ENCODE results near the gene NAALADL2. TPM values are rescaled to one million over a fixed set of nuclear protein-coding genes. Genes with fewer than 3 reads are reported as not detected.
A peak's percentile ranks its signal among the peaks of the same experiment; 100 is the strongest.

NAALADL2 gene
- total RNA-seq, 4 donors from 2014 or later: 3.8 to 20.3 (median 8.6) TPM

DNA sequence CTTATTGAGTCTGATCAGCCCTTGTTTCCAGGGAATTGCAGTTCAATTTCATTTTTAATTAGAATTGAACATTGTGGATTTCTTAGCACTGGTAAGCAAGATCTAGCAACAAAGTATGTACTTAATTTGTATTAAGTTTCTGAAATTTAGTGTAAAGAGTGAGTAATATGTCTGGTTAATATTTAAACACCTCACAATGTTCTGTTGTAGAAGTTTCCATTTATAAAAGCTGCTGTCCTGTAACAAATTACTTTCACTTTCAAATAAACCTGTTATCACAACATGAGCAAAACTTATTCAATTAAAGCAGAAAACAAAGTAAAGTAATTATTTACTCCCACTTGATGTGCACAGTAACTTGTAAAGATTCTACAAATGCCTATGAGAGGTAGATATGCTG lies 448.5 kb downstream of the NAALADL2 start:
- no peak for DNase-seq (ENCODE audit: extremely low spot score)
- Histone ChIP-seq H3K36me3 (no peaks in the 10 kb centered on the region), H3K9me3 (no peaks in the 10 kb centered on the region), H3K4me3 (peak overlapping the region in 2 of 4 donors; percentile 7 to 15), H3K27ac (replicated peaks in 1 of 4) (no peak overlapping the region), H3K27me3 (no peaks in the 10 kb centered on the region), H3K4me1 (peaks cover 0 to 6% (median 0%) of the 10 kb centered on the region in 4 donors)
- intact Hi-C loops (cut with DNase I): no loop called here
- TF ChIP-seq, protein P1, sequence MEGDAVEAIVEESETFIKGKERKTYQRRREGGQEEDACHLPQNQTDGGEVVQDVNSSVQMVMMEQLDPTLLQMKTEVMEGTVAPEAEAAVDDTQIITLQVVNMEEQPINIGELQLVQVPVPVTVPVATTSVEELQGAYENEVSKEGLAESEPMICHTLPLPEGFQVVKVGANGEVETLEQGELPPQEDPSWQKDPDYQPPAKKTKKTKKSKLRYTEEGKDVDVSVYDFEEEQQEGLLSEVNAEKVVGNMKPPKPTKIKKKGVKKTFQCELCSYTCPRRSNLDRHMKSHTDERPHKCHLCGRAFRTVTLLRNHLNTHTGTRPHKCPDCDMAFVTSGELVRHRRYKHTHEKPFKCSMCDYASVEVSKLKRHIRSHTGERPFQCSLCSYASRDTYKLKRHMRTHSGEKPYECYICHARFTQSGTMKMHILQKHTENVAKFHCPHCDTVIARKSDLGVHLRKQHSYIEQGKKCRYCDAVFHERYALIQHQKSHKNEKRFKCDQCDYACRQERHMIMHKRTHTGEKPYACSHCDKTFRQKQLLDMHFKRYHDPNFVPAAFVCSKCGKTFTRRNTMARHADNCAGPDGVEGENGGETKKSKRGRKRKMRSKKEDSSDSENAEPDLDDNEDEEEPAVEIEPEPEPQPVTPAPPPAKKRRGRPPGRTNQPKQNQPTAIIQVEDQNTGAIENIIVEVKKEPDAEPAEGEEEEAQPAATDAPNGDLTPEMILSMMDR (IDR thresholded peaks at IDR 0.05): no peak
- no peak for TF ChIP-seq EP300 (IDR thresholded peaks at IDR 0.05)
- TF ChIP-seq POLR2A (IDR thresholded peaks at IDR 0.05; ENCODE audit: low read depth): no peak
- TF ChIP-seq POLR2AphosphoS5 (IDR thresholded peaks at IDR 0.05): no peak

DNA sequence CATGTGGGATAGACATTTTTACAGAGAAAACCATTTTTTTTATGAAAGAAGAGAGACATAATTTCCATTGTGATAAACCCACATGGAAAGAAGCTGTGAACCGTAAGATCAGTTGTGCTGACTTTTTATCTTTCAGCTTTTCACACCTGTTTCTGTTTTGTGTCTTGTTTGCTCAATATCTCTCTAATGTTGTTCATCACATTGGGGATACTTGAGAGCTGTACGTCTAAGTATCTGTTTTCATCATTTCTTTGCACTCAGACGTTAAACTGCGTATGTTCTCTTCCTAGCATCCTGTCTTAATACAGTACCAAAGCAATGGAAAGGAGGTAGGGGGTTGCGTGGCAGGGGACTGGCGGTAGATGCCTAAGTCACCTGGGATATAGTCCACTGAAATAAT lies 449.0 kb downstream of the NAALADL2 start:
- WGBS: 91% methylated on average over 6 of the region's 6 CpGs
- Histone ChIP-seq H3K36me3 (no peaks in the 10 kb centered on the region), H3K9me3 (no peaks in the 10 kb centered on the region), H3K27ac (replicated peaks in 1 of 4) (no peak overlapping the region), H3K4me3 (peak overlapping the region in 2 of 4 donors; percentile 7 to 15), H3K27me3 (no peaks in the 10 kb centered on the region), H3K4me1 (peaks cover 0 to 6% (median 0%) of the 10 kb centered on the region in 4 donors)
- intact Hi-C loops (cut with DNase I): no loop called here
- no peak for TF ChIP-seq POLR2AphosphoS5 (IDR thresholded peaks at IDR 0.05)
- TF ChIP-seq, protein P1 (IDR thresholded peaks at IDR 0.05): no peak
- no peak for TF ChIP-seq EP300 (IDR thresholded peaks at IDR 0.05)
- TF ChIP-seq POLR2A (IDR thresholded peaks at IDR 0.05; ENCODE audit: low read depth): no peak
- DNase-seq (ENCODE audit: extremely low spot score): no peak

DNA sequence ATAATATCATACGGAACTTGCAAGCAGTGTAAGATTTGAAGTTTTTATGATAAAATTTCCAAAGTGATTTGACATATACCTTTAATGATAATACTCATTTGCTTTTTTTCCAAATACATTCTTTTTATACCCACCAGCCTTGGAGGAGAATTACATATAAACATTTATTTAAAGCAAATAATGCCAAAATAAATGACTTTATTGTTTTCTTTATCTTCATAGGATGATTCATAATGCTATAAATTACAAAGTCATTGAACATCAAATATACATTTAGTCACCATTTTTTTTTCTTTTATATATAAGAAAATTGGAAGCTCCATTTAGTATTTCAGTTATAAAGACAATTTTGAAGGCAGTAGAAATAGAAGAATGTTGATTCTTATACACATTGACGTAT lies 450.9 kb downstream of the NAALADL2 start:
- intact Hi-C loops (cut with DNase I): no loop called here
- 96% methylated on average over 2 of the region's 2 CpGs for WGBS
- TF ChIP-seq EP300 (IDR thresholded peaks at IDR 0.05): no peak
- TF ChIP-seq, protein P1 (IDR thresholded peaks at IDR 0.05): no peak
- no peak for TF ChIP-seq POLR2A (IDR thresholded peaks at IDR 0.05; ENCODE audit: low read depth)
- no peak for TF ChIP-seq POLR2AphosphoS5 (IDR thresholded peaks at IDR 0.05)
- Histone ChIP-seq H3K27me3 (no peaks in the 10 kb centered on the region), H3K27ac (replicated peaks in 1 of 4) (no peak overlapping the region), H3K36me3 (no peaks in the 10 kb centered on the region), H3K4me3 (no peak overlapping the region), H3K4me1 (peaks cover 0 to 6% (median 0%) of the 10 kb centered on the region in 4 donors), H3K9me3 (no peaks in the 10 kb centered on the region)
- DNase-seq (ENCODE audit: extremely low spot score): no peak

DNA sequence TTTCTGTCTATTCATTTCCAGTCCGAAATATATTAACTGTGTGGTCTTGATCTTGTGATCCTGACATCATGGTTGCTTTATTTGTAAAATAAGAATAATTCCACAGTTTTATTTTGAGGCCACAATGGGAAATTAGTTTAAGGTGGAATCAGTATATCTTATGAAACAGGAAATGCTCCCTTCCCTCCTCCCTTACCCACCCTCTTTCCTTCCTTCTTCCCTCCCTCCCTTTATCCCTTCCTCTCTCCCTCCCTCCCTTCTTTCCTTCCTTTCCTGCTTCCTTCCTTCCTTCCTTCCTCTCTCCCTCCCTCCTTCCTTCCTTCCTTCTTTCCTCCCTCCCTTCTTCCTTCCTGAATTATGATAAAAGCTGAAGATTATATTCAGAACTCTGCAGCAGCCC lies 452.3 kb downstream of the NAALADL2 start:
- TF ChIP-seq POLR2AphosphoS5 (IDR thresholded peaks at IDR 0.05): no peak
- no peak for TF ChIP-seq POLR2A (IDR thresholded peaks at IDR 0.05; ENCODE audit: low read depth)
- TF ChIP-seq, protein P1 (IDR thresholded peaks at IDR 0.05): no peak
- no peak for TF ChIP-seq EP300 (IDR thresholded peaks at IDR 0.05)
- H3K9me3 ChIP-seq: no peaks in the 10 kb centered on the region
- H3K27me3 ChIP-seq: no peaks in the 10 kb centered on the region
- peaks cover 0 to 6% (median 0%) of the 10 kb centered on the region in 4 donors for H3K4me1 ChIP-seq
- no peak overlapping the region for H3K4me3 ChIP-seq
- intact Hi-C loops (cut with DNase I): no loop called here
- DNase-seq (ENCODE audit: extremely low spot score): no peak
- no peak overlapping the region for H3K27ac ChIP-seq (replicated peaks in 1 of 4)
- 97% methylated on average over 1 of the region's 1 CpG for WGBS
- H3K36me3 ChIP-seq: no peaks in the 10 kb centered on the region

DNA sequence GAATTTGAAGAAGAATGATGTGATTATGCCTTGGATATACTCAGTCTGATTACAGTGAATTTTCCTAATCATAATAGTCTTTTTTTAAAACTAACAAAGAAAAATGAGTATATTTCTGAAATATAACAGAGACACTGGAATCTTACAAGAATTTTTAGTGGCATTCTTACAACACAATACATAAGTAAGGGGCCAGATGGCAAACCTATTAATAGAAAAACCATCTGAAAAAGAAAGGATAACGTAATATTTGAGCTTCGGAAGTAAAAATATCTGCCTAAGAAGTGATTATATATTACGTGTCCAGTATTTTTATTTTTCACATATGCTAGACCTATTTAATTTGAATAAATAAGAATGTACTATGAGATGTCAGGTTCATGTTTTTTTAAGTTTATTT lies 452.8 kb downstream of the NAALADL2 start:
- Histone ChIP-seq H3K27ac (replicated peaks in 1 of 4) (no peak overlapping the region), H3K4me1 (peaks cover 0 to 6% (median 0%) of the 10 kb centered on the region in 4 donors), H3K27me3 (no peaks in the 10 kb centered on the region), H3K4me3 (no peak overlapping the region), H3K9me3 (no peaks in the 10 kb centered on the region), H3K36me3 (no peaks in the 10 kb centered on the region)
- 66% methylated on average over 3 of the region's 3 CpGs for WGBS
- no peak for DNase-seq (ENCODE audit: extremely low spot score)
- intact Hi-C loops (cut with DNase I): no loop called here
- TF ChIP-seq, protein P1 (IDR thresholded peaks at IDR 0.05): no peak
- TF ChIP-seq POLR2A (IDR thresholded peaks at IDR 0.05; ENCODE audit: low read depth) (no peak), POLR2AphosphoS5 (IDR thresholded peaks at IDR 0.05) (no peak)
